Astrocyte (in vitro differentiated cells and primary cell): ENCODE results near the gene LRRN1. TPM values are rescaled to one million over a fixed set of nuclear protein-coding genes. Genes with fewer than 3 reads are reported as not detected.

Experiments
- DNase-seq: peaks from one replicate; pipeline ENCODE4 v3.0.0-alpha.2; 2010; ENCODE audit warnings: low read depth
- FAIRE-seq: peaks from 2 replicates; lab custom pipeline; 2011; peaks lifted over from hg19 to GRCh38; lab: Jason Lieb, UNC
- H2AFZ ChIP-seq: 2 replicates; pipeline ENCODE4 v1.6.0; 2012; ENCODE audit warnings: low read depth, low read length, inconsistent platforms
- H3K27ac ChIP-seq: 2 replicates; pipeline ENCODE4 v1.5.1; 2011; ENCODE audit warnings: low read depth, low read length, inconsistent platforms
- H3K27me3 ChIP-seq: 2 replicates; pipeline ENCODE4 v1.6.0; 2011; ENCODE audit warnings: low read length, inconsistent platforms; ENCODE audit not compliant: insufficient read depth
- H3K36me3 ChIP-seq: 2 replicates; pipeline ENCODE4 v1.5.1; 2011; ENCODE audit warnings: low read length, inconsistent platforms; ENCODE audit not compliant: insufficient read depth
- H3K4me1 ChIP-seq: 2 replicates; pipeline ENCODE4 v1.5.1; 2011; ENCODE audit warnings: low read length, inconsistent platforms; ENCODE audit not compliant: insufficient read depth
- H3K4me2 ChIP-seq: 2 replicates; pipeline ENCODE4 v1.6.0; 2012; ENCODE audit warnings: low read length, inconsistent platforms
- H3K4me3 ChIP-seq: 2 replicates; pipeline ENCODE4 v1.5.1; 2011; ENCODE audit warnings: low read depth, mild to moderate bottlenecking, low read length, inconsistent platforms; ENCODE audit not compliant: insufficient read depth
- H3K79me2 ChIP-seq: 2 replicates; pipeline ENCODE4 v1.6.0; 2012; ENCODE audit warnings: mild to moderate bottlenecking, low read length, inconsistent platforms; ENCODE audit not compliant: insufficient read depth
- H3K9ac ChIP-seq: 2 replicates; pipeline ENCODE4 v1.6.0; 2012; ENCODE audit warnings: mild to moderate bottlenecking, low read length, inconsistent platforms
- H3K9me3 ChIP-seq: 2 replicates; pipeline ENCODE4 v1.5.1; 2012; ENCODE audit warnings: low read depth, mild to moderate bottlenecking, low read length, inconsistent platforms; ENCODE audit not compliant: insufficient read depth
- H4K20me1 ChIP-seq: 2 replicates; pipeline ENCODE4 v1.6.0; 2012; ENCODE audit warnings: low read length, inconsistent platforms; ENCODE audit not compliant: insufficient read depth
- H3K27ac Mint-ChIP-seq: one replicate; pipeline ENCODE4 v1.8.0; 2021; ENCODE audit warnings: mild to moderate bottlenecking, mixed read lengths; ENCODE audit not compliant: unreplicated experiment
- H3K27me3 Mint-ChIP-seq: one replicate; pipeline ENCODE4 v1.8.0; 2021; ENCODE audit warnings: low read depth, mixed read lengths; ENCODE audit not compliant: unreplicated experiment
- H3K36me3 Mint-ChIP-seq: one replicate; pipeline ENCODE4 v1.8.0; 2021; ENCODE audit warnings: low read depth, mixed read lengths; ENCODE audit not compliant: unreplicated experiment
- H3K4me1 Mint-ChIP-seq: one replicate; pipeline ENCODE4 v1.8.0; 2021; ENCODE audit warnings: low read depth, mixed read lengths; ENCODE audit not compliant: unreplicated experiment
- H3K4me3 Mint-ChIP-seq: one replicate; pipeline ENCODE4 v1.8.0; 2021; ENCODE audit warnings: mild to moderate bottlenecking, moderate library complexity, mixed read lengths; ENCODE audit not compliant: unreplicated experiment
- H3K9me3 Mint-ChIP-seq: one replicate; pipeline ENCODE4 v1.8.0; 2021; ENCODE audit warnings: mild to moderate bottlenecking, mixed read lengths; ENCODE audit not compliant: unreplicated experiment
- EZH2 ChIP-seq: IDR thresholded peaks from 2 replicates; pipeline ENCODE4 v1.6.1; 2012; ENCODE audit warnings: mild to moderate bottlenecking, low read length, inconsistent platforms; ENCODE audit not compliant: insufficient read depth
- total RNA-seq: library from RNA; stranded (reverse); gene quantifications from 2 replicates; pipeline ENCODE4 v1.2.1, GENCODE V29; 2021
- TF ChIP-seq, protein P1 (sequence below): IDR thresholded peaks from 2 replicates; pipeline ENCODE4 v1.5.1; 2011; ENCODE audit warnings: low read depth, mild to moderate bottlenecking, inconsistent platforms, low read length, moderate library complexity; ENCODE audit not compliant: insufficient read depth

The LRRN1 gene
- total RNA-seq, 1 donor from 2014 or later, result 35.6 TPM

DNA sequence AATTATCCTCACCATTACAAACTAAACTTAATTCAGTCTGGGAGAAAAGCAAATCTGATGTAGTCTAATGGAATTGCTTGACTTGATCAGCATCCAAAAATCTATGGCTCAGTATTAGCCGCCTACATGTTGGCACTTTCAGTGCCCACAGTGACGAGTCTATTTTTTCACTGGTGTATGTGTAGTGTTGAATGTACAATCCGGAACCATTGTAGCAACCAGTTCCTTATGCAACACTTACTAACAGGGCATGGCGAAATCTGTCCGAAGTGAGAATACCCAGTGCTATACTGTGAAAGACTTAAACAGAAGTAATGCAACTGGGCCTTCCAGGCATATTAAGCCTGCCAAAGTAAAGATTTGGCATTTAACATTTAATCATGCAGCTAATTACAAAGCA lies 18.6 kb downstream of the LRRN1 start:
- TF ChIP-seq EZH2, result no peak
- TF ChIP-seq, protein P1, sequence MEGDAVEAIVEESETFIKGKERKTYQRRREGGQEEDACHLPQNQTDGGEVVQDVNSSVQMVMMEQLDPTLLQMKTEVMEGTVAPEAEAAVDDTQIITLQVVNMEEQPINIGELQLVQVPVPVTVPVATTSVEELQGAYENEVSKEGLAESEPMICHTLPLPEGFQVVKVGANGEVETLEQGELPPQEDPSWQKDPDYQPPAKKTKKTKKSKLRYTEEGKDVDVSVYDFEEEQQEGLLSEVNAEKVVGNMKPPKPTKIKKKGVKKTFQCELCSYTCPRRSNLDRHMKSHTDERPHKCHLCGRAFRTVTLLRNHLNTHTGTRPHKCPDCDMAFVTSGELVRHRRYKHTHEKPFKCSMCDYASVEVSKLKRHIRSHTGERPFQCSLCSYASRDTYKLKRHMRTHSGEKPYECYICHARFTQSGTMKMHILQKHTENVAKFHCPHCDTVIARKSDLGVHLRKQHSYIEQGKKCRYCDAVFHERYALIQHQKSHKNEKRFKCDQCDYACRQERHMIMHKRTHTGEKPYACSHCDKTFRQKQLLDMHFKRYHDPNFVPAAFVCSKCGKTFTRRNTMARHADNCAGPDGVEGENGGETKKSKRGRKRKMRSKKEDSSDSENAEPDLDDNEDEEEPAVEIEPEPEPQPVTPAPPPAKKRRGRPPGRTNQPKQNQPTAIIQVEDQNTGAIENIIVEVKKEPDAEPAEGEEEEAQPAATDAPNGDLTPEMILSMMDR, result no peak
- peaks cover 5% of the 10 kb centered on the region for H3K4me1 Mint-ChIP-seq
- H3K4me1 ChIP-seq, result no peaks in the 10 kb centered on the region

DNA sequence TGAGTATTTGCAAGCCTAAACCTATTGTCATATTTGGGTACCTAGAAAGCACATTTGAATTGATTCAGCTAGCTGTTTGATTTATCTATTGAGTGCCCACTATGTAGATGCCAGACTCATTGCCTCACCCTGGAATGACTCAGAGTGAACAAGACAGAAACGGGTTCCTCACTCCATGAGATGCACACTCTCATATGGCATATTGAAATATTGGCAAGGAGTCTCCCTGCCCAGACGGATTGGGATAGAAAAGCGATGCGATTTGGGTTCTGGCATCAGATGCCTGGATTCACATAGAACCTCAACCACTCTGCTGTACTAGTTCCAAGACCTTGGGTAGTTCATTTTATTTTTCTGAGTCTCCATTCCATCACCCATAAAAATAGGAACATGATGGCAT lies 22.5 kb downstream of the LRRN1 start:
- Mint-ChIP-seq H3K27ac (no peak overlapping the region), H3K4me1 (no peaks in the 10 kb centered on the region), H3K27me3 (no peaks in the 10 kb centered on the region), H3K36me3 (no peaks in the 10 kb centered on the region), H3K9me3 (no peaks in the 10 kb centered on the region), H3K4me3 (no peak overlapping the region)
- Histone ChIP-seq H3K27me3 (no peaks in the 10 kb centered on the region), H3K36me3 (no peaks in the 10 kb centered on the region), H2AFZ (no peak overlapping the region), H3K4me1 (no peaks in the 10 kb centered on the region), H3K4me2 (no peak overlapping the region), H4K20me1 (no peaks in the 10 kb centered on the region), H3K9ac (no peak overlapping the region), H3K79me2 (no peaks in the 10 kb centered on the region), H3K27ac (no peak overlapping the region), H3K9me3 (no peaks in the 10 kb centered on the region), H3K4me3 (no peak overlapping the region)
- TF ChIP-seq, protein P1, result no peak
- TF ChIP-seq EZH2, result no peak
- peak; percentile 22 for DNase-seq
- FAIRE-seq, result no peak

More for the DNA sequence above, 18.6 kb downstream of the LRRN1 start:
- Mint-ChIP-seq H3K36me3 (no peaks in the 10 kb centered on the region), H3K4me3 (no peak overlapping the region), H3K9me3 (no peaks in the 10 kb centered on the region), H3K27ac (no peak overlapping the region), H3K27me3 (no peaks in the 10 kb centered on the region)
- Histone ChIP-seq H3K4me3 (no peak overlapping the region), H3K9ac (no peak overlapping the region), H2AFZ (no peak overlapping the region), H3K36me3 (no peaks in the 10 kb centered on the region), H4K20me1 (no peaks in the 10 kb centered on the region), H3K27me3 (no peaks in the 10 kb centered on the region), H3K79me2 (no peaks in the 10 kb centered on the region), H3K4me2 (no peak overlapping the region), H3K9me3 (no peaks in the 10 kb centered on the region), H3K27ac (no peak overlapping the region)
- DNase-seq (peak; percentile 36), FAIRE-seq (no peak)

DNA sequence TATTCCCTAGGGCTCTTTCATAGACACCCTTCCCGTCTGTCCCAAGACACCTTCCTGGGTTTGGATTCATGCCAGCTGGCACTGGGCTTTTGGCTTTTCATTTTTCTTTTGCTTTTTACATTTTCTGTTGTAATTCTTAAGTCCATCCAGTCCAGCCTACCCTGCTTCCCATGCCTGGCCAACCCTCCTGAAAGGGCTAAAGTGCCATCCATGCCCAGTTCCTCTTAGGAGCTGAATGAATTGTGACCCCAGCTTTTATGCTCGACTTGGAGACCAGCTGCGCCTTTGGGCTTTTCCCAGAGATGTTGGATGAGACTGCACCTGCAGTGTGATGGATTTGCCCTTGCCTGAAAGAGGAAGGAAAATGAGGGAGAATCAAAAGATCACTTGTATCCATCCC lies 25.8 kb downstream of the LRRN1 start:
- H2AFZ ChIP-seq, result no peak overlapping the region
- H3K9me3 ChIP-seq, result no peaks in the 10 kb centered on the region
- H3K4me2 ChIP-seq, result no peak overlapping the region
- H3K27ac ChIP-seq, result no peak overlapping the region
- no peaks in the 10 kb centered on the region for H3K4me1 Mint-ChIP-seq
- FAIRE-seq (no peak), DNase-seq (no peak)
- peaks cover 3% of the 10 kb centered on the region for H3K9me3 Mint-ChIP-seq
- H3K4me3 ChIP-seq, result no peak overlapping the region
- no peak for TF ChIP-seq EZH2
- TF ChIP-seq, protein P1, result no peak
- no peaks in the 10 kb centered on the region for H3K36me3 ChIP-seq
- no peaks in the 10 kb centered on the region for H3K27me3 ChIP-seq
- no peaks in the 10 kb centered on the region for H3K79me2 ChIP-seq
- no peaks in the 10 kb centered on the region for H3K27me3 Mint-ChIP-seq
- H3K9ac ChIP-seq, result no peak overlapping the region
- no peak overlapping the region for H3K4me3 Mint-ChIP-seq
- no peaks in the 10 kb centered on the region for H3K4me1 ChIP-seq
- H3K27ac Mint-ChIP-seq, result no peak overlapping the region
- no peaks in the 10 kb centered on the region for H4K20me1 ChIP-seq
- no peaks in the 10 kb centered on the region for H3K36me3 Mint-ChIP-seq
